Measurements from ENCODE around the gene CD22. TPM values are rescaled to one million over a fixed set of nuclear protein-coding genes. Genes with fewer than 3 reads are reported as not detected.

The CD22 gene
- total and polyA plus RNA-seq, 2 of the 13 experiments (the other 11 are each of a cell fraction or from before 2014, with no cell fraction given): 0.71 to 1.7 TPM

GRCh38 chr19:35352448-35353304 lies 23.7 kb downstream of the CD22 start (continued):
- TF ChIP-seq, protein P1, sequence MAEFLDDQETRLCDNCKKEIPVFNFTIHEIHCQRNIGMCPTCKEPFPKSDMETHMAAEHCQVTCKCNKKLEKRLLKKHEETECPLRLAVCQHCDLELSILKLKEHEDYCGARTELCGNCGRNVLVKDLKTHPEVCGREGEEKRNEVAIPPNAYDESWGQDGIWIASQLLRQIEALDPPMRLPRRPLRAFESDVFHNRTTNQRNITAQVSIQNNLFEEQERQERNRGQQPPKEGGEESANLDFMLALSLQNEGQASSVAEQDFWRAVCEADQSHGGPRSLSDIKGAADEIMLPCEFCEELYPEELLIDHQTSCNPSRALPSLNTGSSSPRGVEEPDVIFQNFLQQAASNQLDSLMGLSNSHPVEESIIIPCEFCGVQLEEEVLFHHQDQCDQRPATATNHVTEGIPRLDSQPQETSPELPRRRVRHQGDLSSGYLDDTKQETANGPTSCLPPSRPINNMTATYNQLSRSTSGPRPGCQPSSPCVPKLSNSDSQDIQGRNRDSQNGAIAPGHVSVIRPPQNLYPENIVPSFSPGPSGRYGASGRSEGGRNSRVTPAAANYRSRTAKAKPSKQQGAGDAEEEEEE (CRISPR knock-in tag; IDR thresholded peaks at IDR 0.05; ENCODE audit: borderline replicate concordance): peak; percentile 63; the same call in 1 of the 2 replicates
- TF ChIP-seq ZNF124 (CRISPR knock-in tag; IDR thresholded peaks at IDR 0.05) (no peak), EEA1 (CRISPR knock-in tag; IDR thresholded peaks at IDR 0.05; ENCODE audit: borderline replicate concordance) (no peak), ZFP82 (CRISPR knock-in tag; IDR thresholded peaks at IDR 0.05; ENCODE audit: borderline replicate concordance) (no peak), ZC3H13 (CRISPR knock-in tag; IDR thresholded peaks at IDR 0.05) (no peak), IRX3 (CRISPR knock-in tag; IDR thresholded peaks at IDR 0.05; ENCODE audit: borderline replicate concordance, low read depth) (no peak), ZNF766 (CRISPR knock-in tag; IDR thresholded peaks at IDR 0.05; ENCODE audit: borderline replicate concordance) (no peak), ZNF292 (CRISPR knock-in tag; IDR thresholded peaks at IDR 0.05; ENCODE audit: borderline replicate concordance, low read depth) (no peak), ZNF878 (CRISPR knock-in tag; IDR thresholded peaks at IDR 0.05) (no peak), JUN (CRISPR knock-in tag; IDR thresholded peaks at IDR 0.05) (no peak), FOXO1 (CRISPR knock-in tag; IDR thresholded peaks at IDR 0.05) (no peak), PITX1 (CRISPR knock-in tag; IDR thresholded peaks at IDR 0.05) (peak; percentile 31; the same call in 1 of the 2 replicates)
- TF ChIP-seq, protein P2, sequence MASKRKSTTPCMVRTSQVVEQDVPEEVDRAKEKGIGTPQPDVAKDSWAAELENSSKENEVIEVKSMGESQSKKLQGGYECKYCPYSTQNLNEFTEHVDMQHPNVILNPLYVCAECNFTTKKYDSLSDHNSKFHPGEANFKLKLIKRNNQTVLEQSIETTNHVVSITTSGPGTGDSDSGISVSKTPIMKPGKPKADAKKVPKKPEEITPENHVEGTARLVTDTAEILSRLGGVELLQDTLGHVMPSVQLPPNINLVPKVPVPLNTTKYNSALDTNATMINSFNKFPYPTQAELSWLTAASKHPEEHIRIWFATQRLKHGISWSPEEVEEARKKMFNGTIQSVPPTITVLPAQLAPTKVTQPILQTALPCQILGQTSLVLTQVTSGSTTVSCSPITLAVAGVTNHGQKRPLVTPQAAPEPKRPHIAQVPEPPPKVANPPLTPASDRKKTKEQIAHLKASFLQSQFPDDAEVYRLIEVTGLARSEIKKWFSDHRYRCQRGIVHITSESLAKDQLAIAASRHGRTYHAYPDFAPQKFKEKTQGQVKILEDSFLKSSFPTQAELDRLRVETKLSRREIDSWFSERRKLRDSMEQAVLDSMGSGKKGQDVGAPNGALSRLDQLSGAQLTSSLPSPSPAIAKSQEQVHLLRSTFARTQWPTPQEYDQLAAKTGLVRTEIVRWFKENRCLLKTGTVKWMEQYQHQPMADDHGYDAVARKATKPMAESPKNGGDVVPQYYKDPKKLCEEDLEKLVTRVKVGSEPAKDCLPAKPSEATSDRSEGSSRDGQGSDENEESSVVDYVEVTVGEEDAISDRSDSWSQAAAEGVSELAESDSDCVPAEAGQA (IDR thresholded peaks at IDR 0.05; ENCODE audit: low read depth): no peak
- TF ChIP-seq, protein P2 (CRISPR knock-in tag; IDR thresholded peaks at IDR 0.05; ENCODE audit: borderline replicate concordance): no peak

All from HepG2 (cell line).